HG02938 (cell line): ENCODE results near the gene NFE2L2.
"Not testable (repeated sequence)": the region's sequence is repeated elsewhere in the genome, so short reads cannot be mapped to it uniquely, and the experiment has no call there.

ENCODE experiments used
- ATAC-seq: cut with Tn5 transposase; IDR thresholded peaks from one replicate; pipeline ENCODE4 v1.9.1; 2021; ENCODE audit warnings: mild to moderate bottlenecking, moderate library complexity; ENCODE audit not compliant: unreplicated experiment

Gene NFE2L2

DNA sequence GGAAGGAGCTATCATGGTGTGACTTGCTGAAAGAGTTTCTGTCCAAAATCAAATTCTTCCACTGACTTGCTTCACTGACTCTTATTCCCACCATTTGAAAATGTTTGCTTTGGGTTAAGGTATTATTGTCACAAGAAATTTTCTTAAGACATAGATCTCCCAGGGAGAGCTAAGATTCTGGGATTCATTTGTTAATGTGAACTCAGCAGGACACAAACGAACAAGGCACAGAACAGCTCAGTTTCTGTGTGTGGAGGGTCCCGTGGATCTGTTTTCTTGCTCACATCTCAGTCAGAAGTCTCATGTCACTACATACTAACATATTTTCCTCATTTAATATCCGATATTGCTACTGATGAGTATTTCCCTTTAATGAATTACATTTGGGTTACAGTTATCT, 60.1 kb downstream of the NFE2L2 start:
- ATAC-seq = no peak

DNA sequence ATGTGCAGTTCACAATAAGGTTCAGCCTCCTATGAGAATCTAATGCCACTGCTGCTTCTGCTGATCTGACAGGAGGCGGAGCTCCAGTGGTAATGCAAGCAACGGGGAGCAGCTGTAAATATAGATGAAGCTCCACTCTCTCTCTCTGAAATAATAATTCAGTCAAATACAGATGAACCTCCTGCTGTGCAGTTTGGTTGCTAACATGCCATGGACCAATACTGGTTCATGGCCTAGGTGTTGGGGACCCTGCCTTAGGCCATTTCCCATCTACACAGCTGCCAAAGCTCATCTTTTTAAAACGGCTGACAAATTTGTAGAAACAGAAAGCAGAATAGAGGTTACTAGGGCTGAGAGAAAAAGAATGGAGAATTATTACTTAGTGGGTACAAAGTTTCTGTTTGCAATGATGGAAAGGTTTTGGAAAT, 62.6 kb downstream of the NFE2L2 start:
- no peak for ATAC-seq

DNA sequence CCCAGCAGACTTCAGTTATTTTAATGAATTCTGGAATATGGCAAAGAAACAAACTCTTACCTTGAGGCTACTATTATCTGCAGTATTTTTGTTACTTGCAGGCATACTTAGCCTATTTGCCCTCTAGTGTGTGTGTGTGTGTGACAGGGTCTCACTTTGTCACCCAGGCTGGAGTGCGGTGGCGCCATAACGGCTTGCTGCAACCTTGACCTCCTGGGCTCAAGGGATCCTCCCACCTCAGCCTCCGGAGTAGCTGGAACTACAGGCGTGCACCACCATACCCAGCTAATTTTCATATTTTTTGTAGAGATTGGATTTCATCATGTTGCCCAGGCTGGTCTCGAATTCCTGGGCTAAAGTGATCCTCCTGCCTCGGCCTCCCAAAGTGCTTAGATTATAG, 64.1 kb downstream of the NFE2L2 start:
- ATAC-seq = not testable (repeated sequence)

DNA sequence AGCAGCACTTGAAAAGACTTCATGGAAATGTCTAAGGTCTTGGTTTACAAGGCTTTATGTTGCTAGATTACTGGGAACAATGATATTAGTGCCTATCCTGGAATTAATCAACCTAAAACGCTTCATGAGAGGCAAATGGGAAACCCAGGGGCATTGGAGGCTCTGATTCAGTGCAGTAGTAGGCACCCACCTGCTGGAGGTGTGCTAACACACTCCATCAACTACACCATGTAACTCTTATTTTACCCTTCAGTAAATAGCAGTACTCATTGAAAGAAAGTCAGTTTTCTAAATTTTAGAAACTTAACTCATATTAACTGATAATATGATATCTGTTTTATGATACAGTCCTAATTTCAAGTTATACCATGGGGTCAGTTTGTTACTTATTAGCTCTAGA, 69.3 kb downstream of the NFE2L2 start:
- no peak for ATAC-seq

- ATAC-seq = no peak
Observed at GRCh38 chr2:177193240-177193639, 71.3 kb downstream of the NFE2L2 start.

- no peak for ATAC-seq
Observed at GRCh38 chr2:177192788-177193187, 71.7 kb downstream of the NFE2L2 start.

- no peak for ATAC-seq
Observed at GRCh38 chr2:177190941-177191340, 73.6 kb downstream of the NFE2L2 start.

DNA sequence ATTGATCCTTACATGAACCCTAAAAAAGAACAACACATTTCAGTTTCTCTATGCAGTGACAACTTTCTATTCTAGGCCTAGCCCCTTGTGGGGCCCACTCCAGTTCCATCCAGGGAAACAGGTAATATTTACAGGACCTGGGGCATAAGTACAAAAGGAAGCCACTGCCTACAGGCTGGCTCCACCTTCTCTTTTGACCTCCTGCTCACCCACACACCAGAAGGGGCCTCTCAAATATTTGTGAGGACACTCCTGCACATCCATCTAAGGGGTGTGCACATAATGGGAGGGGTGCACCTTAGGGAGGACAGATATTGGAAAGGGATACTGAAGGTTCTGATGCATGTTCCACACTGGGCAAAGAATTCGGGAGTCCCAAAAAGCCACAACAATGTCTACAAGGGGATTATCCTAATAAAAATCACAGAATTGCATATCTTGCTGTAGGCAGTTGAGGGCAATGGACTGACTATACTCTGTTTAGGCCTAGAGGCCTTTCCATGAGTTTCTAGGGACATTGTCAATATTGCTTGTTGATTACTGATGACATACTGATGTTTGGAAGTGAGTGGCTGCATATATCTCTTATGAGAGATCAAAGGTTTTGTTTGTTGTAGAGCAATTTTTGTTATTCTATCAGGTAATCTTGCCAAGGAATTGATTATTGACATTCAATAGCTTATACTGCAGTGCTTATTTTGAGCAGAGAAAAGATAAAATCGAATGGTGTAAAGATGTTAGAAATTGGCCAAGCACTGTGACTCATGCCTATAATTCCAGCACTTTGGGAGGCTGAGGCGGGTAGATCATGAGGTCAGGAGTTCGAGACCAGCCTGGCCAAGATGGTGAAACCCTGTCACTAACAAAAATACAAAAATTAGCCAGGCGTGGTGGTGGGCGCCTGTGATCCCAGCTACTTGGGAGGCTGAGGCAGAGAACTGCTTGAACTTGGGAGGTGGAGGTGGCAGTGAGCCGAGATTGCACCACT, 75.8 kb downstream of the NFE2L2 start:
- no peak for ATAC-seq

DNA sequence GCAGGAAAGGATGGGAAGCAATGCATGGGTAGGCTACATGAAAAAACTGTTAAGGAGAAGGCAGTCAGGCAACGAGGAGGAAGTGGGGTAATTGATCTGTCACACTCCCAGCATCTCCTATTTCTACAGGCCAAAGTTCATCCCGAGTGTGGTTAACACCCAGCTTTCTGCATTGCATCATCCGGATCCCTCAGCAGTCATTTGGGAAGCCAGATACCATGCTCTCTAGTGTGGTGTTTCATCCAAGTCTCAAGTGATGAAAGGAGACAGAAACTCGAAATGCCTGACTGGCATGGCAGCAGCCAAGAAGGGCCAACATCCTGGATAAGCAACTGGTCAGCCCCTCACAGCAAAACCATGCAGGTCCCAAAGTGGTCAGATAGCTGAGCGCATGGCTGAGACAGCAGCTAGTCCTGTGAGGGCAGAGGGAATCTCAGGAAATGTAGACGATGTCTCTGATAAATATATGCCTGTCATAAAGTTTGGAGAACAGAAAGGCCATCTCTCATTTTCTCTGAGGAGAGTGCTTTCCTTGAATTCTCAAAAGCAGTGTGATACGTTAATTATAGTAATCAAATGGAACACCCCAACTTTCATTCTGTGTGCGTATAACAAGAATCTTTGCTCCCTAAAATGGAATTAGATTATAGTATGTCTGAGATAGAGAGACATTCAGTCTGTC, 76.8 kb downstream of the NFE2L2 start:
- no peak for ATAC-seq

DNA sequence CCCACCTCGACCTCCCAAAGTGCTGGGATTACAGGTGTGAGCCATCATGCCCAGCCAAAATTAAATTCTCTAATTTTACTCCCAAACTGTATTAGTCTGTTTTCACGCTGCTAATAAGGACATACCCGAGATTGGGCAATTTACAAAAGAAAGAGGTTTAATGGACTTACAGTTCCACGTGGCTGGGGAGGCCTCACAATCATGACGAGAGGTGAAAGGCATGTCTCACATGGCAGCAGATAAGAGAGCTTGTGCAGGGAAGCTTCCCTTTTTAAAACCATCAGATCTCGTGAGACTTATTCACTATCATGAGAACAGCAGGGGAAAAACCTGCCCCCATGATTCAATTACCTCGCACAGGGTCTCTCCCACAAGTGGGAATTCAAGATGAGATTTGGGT, 78.5 kb downstream of the NFE2L2 start:
- not testable (repeated sequence) for ATAC-seq

DNA sequence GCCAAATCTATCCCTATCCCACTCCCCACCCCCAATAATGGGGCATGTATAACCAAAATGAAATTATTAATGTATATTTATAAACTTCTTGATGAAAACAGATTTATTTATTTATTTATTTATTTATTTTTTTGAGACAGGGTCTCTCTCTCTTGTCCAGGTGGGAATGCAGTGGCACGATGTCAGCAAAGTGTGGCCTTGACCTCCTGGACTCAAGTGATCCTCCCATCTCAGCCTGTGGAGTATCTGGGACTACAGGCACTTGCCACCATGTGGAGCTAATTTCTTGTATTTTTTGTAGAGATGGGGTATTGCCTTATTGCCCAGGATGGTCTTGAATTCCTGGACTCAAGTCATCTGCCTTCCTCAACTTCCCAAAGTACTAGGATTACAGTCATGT, 79.9 kb downstream of the NFE2L2 start:
- ATAC-seq = no peak

- no peak for ATAC-seq
Observed at GRCh38 chr2:177183860-177184259, 80.7 kb downstream of the NFE2L2 start.
